HG02852 (cell line): Measurements from ENCODE around the gene SASH1.
"Not testable (repeated sequence)": the region's sequence is repeated elsewhere in the genome, so short reads cannot be mapped to it uniquely, and the experiment has no call there.

ENCODE experiments used
- ATAC-seq: cut with Tn5 transposase; IDR thresholded peaks from one replicate; pipeline ENCODE4 v1.9.1; 2021; ENCODE audit warnings: mild to moderate bottlenecking, moderate library complexity; ENCODE audit not compliant: unreplicated experiment

The SASH1 gene

DNA sequence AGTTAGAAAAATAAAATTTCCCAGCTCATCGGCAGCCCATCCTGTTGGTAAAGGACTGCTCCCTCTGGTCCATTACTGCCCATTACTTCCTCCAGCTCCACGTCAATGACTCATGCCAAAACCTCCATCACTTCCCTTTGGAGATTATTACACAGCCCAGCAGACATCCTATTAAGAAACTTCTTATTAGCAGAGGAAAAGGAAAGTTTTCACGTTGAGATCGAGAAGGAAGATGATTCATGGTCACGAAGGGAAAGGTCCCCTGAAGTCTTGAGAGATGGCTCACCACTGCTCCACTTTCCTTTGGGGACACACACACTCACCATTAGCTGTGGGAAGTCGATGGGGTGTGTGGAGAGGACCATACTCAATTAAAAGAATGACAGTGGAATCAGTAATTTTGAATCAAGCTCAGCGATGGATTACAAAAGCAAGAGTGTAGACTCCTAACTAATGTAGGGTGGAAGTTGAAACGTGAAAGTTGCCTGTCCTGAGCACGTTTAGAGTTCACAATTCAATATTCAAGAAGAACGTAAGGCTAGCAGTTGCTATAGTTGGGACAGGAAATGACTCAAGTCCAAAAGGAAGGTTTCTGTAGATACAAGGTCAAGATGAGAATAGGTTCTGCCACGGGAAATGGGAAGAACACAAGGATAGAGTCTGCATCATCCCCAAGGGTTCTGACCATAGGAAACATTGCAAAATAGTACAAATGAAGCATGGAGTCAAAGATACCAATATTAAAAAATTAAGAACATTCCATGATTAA, 21.6 kb downstream of the SASH1 start:
- ATAC-seq: no peak

DNA sequence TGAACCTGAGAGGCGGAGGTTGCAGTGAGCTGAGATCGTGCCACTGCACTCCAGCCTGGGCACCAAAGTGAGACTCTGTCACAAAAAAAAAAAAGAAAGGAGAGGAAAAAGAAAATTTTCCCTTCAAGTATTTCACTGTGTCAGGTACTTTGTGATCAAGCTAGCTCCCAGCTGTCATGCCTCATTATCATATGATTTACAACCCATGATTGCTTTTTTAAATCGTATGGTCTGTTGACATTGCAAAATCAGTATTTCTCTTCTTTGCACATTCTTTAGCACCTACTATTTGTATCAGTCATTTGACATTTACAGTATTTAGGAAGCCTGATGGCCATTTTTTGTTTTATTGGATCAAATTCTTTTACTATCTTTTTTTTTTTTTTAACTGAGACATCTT, 22.4 kb downstream of the SASH1 start:
- ATAC-seq: no peak

DNA sequence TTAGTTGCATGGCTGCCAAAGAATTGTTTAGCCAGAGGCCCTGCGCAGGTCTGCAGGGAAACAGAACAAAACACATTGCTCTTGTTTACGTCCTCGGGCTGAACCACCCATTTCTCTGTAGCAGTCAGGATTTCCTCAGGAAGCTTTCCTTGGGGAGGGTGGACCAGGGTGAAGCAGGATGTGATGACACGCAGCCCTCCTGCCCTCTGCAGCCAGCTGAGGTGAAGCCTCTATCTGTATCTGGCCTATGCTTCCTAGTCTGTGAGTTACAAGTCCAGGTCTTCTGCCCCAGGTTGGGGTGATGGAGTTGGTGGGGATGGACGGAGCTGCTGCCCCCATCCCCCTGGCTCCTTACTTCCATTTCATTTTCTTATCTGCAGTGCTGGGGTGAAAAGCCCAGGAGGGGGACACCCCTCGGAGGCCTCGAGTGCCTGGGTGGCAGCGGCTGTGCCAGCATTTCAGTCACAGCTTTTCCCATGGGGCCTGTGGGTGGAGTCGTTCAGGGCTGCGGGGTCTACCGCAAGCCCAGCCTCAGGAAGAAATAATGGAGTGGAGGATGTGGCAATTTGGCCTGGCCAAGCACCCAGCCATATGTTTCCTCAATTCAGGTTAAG, 24.9 kb downstream of the SASH1 start:
- ATAC-seq: no peak

DNA sequence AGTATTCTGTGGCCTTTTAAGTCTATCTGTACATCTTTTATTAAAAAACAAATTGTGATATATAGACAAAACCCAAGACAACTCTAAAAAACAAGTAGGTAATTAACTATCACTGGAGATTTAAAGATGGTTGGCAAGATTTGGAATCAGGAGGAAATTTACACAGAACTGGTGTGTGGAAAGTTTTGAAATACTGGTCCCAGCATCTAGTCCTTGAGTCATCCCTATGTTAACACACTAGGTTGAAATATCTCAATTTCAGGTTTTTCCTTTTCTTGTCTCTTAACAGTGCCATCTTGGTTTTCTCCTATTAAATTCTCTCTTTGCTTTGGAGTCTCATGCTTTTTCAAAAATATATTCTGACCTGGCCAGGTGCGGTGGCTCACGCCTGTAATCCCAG, 27.5 kb downstream of the SASH1 start:
- no peak for ATAC-seq

DNA sequence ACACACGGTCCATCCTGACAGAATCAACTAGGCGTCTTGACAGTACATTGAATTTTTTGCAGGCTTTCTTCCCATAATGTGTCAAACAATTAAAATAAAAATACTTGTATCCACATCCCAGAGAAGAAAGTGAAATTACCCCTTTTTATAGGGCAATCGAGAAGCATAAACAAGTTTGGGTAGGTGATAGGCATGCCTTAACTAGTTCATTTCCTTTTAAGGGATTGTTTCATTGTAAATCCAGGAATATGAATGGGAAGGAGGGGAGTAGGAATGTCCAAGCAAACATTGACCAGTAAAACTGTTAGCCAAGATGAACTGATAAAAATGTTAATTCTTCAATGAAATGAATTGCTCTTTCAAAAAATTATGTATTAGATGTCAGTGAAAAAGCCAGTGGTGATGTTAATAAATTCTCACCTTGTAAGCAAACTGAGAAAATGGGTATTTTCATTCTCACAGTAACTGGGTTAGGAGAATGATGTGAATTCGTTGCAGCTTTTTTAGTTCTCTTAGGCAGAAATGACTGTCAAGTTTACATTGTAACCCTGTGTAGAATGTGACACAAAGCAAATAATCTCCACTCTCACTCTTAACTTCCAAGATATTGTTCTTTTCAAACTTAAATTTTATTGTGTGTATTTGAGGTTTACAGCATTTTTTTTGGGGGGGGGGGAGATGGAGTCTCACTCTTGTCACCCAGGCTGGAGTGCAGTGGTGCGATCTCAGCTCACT, 31.6 kb downstream of the SASH1 start:
- ATAC-seq: no peak

DNA sequence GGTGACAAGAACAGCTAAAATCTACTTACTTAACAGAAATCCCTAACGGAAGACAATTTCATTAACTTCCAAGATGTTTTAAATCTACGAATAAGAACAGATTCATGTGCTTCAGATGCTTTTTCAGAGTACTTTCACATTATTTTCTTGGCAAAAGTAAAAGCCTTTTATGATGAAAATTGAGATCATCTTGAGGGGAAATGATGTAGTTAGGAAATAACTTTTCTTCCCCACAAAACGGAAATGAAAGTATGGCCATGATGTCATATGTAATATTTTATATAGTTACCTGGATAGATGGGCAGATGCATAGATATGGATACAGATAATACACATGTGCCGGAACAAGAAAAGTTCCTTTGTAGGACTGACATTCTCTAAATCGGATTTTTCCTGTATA, 32.8 kb downstream of the SASH1 start:
- ATAC-seq: no peak

DNA sequence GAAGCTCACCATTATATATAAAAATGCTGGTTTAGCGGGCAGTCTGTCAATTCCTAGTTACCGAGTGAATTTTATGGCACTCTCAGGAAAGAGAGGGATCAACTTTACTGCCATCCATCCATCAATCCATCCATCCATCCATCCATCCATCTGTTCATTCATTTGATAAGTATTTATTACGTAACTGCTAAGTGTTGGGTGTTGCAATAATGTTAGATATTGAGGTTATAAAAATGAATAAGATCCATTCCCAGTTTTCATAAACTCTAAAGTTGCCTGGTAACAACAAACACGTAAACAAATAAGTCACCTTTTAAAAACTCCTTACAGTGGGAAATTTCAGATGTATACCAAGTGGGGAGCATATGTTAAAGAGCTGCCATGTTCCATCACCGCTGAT, 36.8 kb downstream of the SASH1 start:
- no peak for ATAC-seq

DNA sequence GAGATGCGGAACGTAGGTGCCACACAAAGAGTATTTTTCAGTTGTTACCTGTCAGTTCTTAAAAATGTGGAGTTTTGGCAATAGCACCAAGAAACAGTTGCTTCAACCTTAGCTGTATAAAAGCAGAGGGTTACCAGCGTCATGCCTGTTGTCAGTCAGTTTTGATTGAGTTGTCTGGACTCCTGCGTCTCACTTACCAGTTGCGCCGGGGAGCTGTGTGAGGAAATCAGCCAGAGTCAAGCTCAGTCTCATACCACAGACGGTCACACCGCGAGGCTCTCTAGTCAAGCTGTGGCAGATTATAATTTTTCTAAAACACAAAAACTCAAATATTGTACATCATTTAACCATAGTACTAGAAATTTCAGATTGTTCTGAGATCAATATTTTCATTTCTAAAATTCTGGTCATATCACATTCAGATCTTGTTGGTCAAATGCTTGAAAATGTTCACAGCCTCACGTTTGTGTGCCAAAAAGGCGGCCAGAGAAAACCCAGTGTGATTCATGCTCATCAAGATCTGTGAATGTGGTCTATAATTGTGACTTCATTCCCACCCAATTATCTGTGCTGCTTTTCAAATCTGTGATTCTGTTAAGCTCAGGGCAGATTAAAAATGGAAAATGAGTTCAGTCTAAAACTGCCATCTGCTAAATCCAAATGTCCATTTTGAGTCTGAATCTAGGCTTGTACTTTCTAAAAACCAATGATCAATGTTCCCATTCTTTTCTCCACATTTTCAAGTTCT, 37.5 kb downstream of the SASH1 start:
- ATAC-seq: no peak

DNA sequence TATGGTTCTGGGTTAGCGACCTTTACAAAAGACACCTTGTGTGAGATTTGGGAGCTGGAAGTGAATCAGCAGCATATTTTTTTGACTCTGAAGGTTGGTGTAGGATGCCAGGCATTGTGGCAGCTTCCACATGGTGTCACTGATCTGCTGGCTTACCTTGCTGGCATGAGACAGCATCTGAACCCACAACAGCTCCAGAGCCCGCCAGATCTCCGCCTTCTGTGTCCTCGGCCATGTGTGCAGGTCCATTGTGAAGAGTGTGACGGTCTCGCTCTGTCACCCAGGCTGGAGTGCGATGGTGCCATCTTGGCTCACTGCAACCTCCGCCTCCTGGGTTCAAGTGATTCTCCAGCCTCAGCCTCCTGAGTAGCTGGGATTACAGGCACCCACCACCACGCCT, 39.4 kb downstream of the SASH1 start:
- not testable (repeated sequence) for ATAC-seq

DNA sequence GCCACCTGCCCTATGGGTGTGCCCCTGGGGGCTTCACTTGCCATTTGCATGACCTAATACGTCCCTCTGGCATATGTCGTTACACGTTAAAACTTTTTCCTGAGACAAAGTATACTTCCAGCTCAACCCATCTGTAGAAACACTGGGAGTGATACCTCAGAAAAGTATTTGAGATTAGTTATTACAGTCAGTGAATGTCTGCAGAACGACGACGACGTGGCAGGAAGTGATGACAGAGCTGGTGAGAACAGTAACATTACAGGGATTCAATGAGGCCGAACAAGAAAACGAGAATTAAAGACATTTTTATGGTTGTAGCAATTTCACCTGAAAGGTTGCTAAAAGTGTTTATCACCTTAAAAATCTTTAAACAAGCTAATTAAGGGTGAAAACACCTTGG, 40.2 kb downstream of the SASH1 start:
- no peak for ATAC-seq

DNA sequence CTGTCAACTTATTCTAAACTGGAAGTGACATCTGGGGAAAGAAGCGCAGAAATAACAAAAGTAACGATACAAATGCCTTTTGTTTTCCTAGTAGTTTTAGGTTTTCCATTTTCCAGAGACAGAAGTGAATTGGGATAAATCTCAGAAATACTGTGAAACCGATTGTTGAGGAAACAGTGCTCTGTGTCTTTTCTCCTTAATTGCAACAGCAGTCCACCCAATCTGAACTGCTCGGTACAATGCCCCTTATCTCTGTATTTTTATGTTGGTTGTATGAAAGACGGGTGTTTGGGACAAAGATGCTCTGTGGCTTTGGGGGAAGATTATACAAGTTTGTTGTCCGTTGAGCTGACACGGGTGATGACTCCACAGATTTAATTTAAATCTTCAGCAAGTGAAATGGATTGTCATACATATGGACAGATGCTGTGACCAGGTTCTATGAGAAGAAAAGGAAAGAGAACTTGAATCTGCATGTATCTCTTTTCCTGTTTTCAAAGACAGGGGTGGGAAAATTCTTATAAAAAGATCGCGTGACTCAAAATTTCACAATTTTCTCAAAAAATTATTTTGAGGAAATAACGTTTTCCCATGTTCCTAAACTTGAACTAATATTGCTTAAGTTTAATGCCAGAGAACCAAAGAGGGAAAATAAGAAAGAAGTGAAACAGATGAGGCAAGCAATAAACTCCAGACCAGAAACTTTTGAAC, 41.2 kb downstream of the SASH1 start:
- ATAC-seq: no peak

DNA sequence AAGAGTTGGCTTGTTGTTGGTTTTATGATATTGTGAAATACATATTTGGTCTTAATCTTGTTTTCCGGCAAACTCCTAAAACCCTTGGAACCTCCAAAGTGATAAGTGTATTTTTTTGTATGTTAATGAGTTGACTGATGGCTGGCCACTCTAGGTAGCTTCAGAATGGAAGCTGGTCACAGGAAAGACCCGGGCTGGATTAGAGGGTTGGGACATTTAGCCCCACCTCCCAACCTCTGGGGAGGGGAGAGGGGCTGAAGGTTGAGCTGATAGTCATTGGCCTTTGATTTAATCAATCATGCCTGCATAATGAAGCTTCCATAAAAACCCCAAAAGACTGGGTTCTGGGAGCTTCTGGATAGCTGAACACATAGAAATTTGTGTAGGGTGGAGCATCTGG, 42.7 kb downstream of the SASH1 start:
- ATAC-seq: no peak

DNA sequence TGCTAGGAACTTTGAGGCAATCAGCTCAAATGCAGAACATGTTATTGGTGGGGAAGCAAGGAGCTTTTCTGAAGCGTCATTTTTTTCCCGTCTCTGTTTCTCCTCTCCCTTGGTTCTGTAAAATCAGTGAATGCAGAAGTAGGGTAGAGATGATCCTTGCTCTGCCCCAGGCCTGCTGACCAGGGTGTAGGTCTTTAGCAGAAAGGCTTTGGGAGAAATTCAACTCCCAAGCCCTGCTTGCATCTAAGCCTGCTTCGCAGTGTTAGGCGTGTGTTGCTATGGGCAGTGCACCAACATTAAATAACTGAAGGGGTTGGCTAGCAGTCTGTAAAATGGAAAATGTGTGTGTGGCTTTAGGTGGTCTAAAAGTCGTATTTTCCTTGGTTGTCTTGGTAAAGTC, 45.9 kb downstream of the SASH1 start:
- no peak for ATAC-seq

DNA sequence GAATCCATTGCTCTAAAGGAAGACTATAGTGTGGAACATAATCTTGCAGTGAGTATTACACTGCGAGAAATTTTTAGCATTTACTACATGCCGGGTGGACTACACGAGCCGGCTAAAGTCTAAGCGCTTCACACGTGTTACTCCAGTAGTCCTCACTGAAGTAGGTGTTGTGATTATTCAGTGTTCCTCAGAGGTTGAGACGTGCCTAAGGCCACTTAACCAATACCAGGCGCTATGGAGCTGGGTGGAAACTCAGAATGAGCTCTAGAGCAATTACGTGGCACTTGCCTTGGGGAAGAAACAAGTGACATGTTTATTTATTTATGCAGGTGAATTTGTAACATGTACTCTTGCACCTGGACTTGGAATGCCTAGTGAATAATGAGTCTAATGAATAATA, 46.4 kb downstream of the SASH1 start:
- no peak for ATAC-seq

DNA sequence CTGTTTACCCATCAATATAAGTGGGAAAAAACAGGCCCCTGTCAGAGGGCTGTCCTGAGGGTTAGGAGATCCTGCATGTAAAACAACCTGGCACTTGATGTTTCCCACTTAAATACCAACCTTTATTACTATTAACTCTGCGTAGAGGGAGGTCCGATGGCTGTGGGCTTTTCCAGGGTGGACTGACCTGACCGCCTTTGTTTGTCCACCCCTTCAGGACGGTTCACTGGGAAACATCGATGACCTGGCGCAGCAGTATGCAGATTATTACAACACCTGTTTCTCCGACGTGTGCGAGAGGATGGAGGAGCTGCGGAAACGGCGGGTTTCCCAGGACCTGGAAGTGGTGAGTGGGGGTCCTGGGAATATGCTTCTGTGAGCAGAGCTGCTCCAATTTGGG, 47.3 kb downstream of the SASH1 start:
- ATAC-seq: no peak

DNA sequence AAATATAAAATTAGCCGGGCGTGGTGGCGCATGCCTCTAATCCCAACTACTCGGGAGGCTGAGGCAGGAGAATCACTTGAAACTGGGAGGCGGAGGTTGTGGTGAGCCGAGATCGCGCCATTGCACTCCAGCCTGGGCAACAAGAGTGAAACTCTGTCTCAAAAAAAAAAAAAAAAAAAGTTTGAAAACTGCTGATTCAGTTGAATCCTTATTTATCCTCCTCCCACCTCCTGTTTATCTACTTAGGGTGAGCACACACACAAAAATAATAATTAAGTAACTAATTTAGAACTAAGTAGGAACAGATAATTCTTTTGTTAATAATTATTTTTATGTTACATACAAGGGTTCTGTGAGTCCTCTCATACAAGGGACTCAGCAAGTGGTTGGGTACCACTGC, 49.5 kb downstream of the SASH1 start:
- not testable (repeated sequence) for ATAC-seq

DNA sequence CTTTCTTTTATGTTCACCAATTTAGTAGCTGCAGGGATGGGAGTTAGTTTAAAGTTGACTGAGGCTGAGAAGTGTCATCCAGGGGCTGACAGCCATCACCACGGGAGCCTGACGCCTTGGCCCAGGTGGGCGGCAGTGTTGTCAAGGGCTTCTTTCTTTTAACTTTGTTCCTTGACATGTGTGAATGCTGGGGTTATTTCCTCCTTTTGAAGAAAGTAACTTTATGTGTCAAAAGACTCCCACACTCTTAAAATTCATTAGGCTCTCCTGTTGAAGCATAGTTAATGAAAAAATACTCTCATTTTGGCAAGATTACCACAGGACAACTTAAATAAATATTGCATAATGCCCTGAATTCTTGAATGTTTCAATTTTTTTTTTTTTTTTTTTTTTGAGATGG, 50.0 kb downstream of the SASH1 start:
- ATAC-seq: no peak

DNA sequence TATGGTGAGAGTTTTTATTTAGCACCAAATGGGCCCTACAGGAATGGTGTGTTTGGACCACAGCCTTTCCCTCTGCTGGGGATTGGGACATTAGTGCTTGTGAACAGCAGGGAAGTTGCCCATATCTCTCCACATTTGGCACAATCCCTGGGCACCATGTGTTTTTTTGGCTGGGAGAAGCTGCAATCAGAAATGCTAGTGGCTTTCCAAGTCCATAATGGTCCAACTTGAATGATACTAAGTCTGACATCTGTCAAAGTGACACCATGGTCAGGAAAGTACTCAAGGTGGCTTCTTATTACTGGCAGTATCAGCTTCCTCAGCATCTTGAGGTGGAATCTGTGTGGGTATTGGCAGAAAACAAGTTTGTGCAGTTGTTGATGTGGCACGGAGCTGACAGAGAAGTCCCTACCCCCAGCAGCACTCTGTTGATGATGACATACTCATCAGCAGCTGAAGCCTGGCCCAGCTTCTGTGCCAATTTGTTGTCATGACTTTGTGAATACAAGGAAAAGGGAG, 53.0 kb downstream of the SASH1 start:
- ATAC-seq: no peak

DNA sequence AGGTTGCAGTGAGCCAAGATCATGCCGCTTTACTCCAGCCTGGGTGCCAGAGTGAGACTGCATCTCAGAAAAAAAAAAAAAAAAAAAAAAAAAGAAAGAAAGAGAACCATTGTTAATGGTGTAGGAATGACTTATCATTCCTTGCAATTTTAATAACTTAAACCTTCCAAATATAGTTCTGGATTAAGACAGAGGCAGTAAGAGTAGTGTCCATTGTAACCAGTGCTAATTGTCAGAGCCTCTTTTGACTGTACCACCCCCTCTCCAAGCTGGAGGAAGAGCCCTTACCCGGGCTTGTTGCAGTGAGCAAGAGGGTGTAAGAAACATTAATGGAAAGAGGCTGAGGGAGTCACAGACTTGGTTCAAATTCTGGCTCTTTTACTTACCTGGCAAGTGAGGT, 53.8 kb downstream of the SASH1 start:
- no peak for ATAC-seq

DNA sequence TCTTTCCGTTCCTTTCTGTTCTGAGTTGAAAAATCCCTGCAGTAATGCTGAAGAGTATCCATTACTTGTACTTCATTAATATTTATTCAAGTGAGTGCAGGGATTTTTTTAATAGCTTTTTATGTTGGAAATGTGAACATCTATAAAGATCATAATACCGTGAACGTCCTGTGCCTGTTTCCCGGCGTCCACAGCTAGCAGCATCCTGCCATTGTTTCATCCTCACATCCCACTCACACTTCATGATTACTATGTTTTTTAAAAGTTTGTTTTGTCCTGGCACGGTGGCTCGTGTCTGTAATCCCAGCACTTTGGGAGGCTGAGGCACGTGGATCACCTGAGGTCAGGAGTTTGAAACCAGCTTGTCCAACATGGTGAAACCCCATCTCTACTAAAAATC, 54.3 kb downstream of the SASH1 start:
- ATAC-seq: no peak

DNA sequence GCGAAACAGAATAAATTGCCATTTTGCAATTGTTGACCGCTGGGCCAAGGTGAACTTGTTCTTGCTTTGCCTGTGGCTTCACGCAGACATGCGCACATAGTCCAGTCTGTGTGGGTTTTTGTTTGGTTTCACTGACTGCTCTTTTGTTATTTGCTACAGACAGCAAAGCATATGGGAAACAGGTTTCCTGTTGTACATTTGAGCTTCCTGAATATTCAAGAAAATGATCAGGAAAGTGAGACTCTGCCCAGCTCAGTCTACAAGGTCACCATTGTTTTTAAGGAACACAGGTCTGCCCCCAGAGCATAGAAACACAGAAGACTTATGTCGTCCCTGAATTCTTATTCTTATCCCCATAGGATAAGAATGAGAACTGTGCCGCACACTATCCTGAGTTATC, 55.6 kb downstream of the SASH1 start:
- ATAC-seq: no peak
